ENCODE results near the gene C1orf105. TPM values are rescaled to one million over a fixed set of nuclear protein-coding genes. Genes with fewer than 3 reads are reported as not detected.

Gene C1orf105
- total and polyA plus RNA-seq, 4 donors: 0.16 TPM; not detected in 3

DNA sequence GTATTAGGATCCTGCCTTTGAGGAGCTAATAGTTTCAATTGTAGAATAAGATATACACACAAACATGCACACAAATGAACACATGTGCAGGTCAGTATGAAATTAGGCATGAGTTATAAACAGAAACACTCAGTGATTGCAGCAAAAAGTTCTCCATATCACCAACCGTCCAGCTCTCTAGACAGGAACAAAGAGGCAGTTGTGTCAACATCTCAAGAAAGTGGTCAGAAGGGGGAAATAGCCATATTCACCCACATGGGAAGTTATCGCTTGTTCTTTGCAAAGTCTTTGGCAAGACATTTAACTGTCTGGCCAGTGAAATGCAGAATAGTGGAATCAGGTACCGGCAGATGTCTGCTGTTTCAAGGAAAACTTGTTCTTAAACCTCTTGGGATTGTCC lies 52.8 kb downstream of the C1orf105 start:
- WGBS: 75% methylated on average over 3 of the region's 3 CpGs
- H3K4me1 ChIP-seq (ENCODE audit: control insufficient read depth in 4 of 4, insufficient read depth in 4 of 4, low read length in 3 of 4): peaks cover 0 to 2% (median 0%) of the 10 kb centered on the region in 4 donors
- H3K9ac ChIP-seq (ENCODE audit: low read depth in 1 of 2, low read length in 2 of 2): no peak overlapping the region
- no peaks in the 10 kb centered on the region for H3K9me3 ChIP-seq (ENCODE audit: control insufficient read depth in 4 of 4, low read length in 3 of 4)
- no peak for DNase-seq (ENCODE audit: low spot score)
- H3K36me3 ChIP-seq (ENCODE audit: control insufficient read depth in 4 of 4, insufficient read depth in 3 of 4, low read depth in 1 of 4, low read length in 3 of 4): no peaks in the 10 kb centered on the region
- H3K27me3 ChIP-seq (ENCODE audit: control insufficient read depth in 4 of 4, insufficient read depth in 4 of 4, low read length in 3 of 4): no peaks in the 10 kb centered on the region
- H3K27ac ChIP-seq (ENCODE audit: low read depth in 1 of 2, low read length in 2 of 2): no peak overlapping the region
- no peak overlapping the region for H3K4me3 ChIP-seq (ENCODE audit: low read depth in 1 of 3, low read length in 3 of 3)
- no peak for TF ChIP-seq SP1 (IDR thresholded peaks at IDR 0.05)
- TF ChIP-seq HNF4A (conservative IDR thresholded peaks at IDR 0.05): no peak
- TF ChIP-seq, protein P1, sequence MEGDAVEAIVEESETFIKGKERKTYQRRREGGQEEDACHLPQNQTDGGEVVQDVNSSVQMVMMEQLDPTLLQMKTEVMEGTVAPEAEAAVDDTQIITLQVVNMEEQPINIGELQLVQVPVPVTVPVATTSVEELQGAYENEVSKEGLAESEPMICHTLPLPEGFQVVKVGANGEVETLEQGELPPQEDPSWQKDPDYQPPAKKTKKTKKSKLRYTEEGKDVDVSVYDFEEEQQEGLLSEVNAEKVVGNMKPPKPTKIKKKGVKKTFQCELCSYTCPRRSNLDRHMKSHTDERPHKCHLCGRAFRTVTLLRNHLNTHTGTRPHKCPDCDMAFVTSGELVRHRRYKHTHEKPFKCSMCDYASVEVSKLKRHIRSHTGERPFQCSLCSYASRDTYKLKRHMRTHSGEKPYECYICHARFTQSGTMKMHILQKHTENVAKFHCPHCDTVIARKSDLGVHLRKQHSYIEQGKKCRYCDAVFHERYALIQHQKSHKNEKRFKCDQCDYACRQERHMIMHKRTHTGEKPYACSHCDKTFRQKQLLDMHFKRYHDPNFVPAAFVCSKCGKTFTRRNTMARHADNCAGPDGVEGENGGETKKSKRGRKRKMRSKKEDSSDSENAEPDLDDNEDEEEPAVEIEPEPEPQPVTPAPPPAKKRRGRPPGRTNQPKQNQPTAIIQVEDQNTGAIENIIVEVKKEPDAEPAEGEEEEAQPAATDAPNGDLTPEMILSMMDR (IDR thresholded peaks at IDR 0.05; ENCODE audit: low read depth, low read length, missing input control): no peak

DNA sequence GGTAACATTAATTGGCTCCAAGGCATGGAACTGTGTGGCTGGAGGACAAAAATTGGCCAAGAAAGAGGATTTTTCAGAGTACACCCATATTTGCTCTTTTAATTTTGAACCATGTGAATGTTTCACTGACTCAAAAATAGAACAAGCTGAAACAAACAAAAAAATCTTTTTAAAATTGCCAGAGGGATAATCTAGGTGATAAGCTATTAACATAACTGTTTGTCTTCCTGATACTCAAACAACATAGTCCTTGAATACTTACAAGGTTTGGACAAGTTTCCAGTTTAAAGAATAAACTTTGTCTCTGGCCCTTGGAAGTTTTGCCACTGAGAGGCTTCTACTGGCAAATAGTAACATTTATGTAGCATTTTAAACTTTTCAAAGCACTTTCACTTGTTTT lies 53.4 kb downstream of the C1orf105 start:
- Histone ChIP-seq H3K36me3 (ENCODE audit: control insufficient read depth in 4 of 4, insufficient read depth in 3 of 4, low read depth in 1 of 4, low read length in 3 of 4) (no peaks in the 10 kb centered on the region), H3K27ac (ENCODE audit: low read depth in 1 of 2, low read length in 2 of 2) (no peak overlapping the region), H3K27me3 (ENCODE audit: control insufficient read depth in 4 of 4, insufficient read depth in 4 of 4, low read length in 3 of 4) (no peaks in the 10 kb centered on the region), H3K4me3 (ENCODE audit: low read depth in 1 of 3, low read length in 3 of 3) (no peak overlapping the region), H3K4me1 (ENCODE audit: control insufficient read depth in 4 of 4, insufficient read depth in 4 of 4, low read length in 3 of 4) (peaks cover 0 to 2% (median 0%) of the 10 kb centered on the region in 4 donors), H3K9me3 (ENCODE audit: control insufficient read depth in 4 of 4, low read length in 3 of 4) (no peaks in the 10 kb centered on the region), H3K9ac (ENCODE audit: low read depth in 1 of 2, low read length in 2 of 2) (no peak overlapping the region)
- DNase-seq (ENCODE audit: low spot score): no peak
- TF ChIP-seq, protein P2, sequence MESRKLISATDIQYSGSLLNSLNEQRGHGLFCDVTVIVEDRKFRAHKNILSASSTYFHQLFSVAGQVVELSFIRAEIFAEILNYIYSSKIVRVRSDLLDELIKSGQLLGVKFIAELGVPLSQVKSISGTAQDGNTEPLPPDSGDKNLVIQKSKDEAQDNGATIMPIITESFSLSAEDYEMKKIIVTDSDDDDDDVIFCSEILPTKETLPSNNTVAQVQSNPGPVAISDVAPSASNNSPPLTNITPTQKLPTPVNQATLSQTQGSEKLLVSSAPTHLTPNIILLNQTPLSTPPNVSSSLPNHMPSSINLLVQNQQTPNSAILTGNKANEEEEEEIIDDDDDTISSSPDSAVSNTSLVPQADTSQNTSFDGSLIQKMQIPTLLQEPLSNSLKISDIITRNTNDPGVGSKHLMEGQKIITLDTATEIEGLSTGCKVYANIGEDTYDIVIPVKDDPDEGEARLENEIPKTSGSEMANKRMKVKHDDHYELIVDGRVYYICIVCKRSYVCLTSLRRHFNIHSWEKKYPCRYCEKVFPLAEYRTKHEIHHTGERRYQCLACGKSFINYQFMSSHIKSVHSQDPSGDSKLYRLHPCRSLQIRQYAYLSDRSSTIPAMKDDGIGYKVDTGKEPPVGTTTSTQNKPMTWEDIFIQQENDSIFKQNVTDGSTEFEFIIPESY (IDR thresholded peaks at IDR 0.05): no peak
- TF ChIP-seq EGR1 (IDR thresholded peaks at IDR 0.05; ENCODE audit: low read depth in 2 of 2): no peak
- TF ChIP-seq NR2F2 (IDR thresholded peaks at IDR 0.05): no peak
- no peak for TF ChIP-seq HNF4A (conservative IDR thresholded peaks at IDR 0.05)
- TF ChIP-seq FOXA1 (IDR thresholded peaks at IDR 0.05): no peak
- TF ChIP-seq FOXA2 (IDR thresholded peaks at IDR 0.05): no peak
- TF ChIP-seq JUND (IDR thresholded peaks at IDR 0.05): no peak
- TF ChIP-seq, protein P3, sequence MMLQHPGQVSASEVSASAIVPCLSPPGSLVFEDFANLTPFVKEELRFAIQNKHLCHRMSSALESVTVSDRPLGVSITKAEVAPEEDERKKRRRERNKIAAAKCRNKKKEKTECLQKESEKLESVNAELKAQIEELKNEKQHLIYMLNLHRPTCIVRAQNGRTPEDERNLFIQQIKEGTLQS (IDR thresholded peaks at IDR 0.05): no peak
- no peak for TF ChIP-seq YY1 (IDR thresholded peaks at IDR 0.05)
- TF ChIP-seq RAD21 (IDR thresholded peaks at IDR 0.05): no peak
- TF ChIP-seq, protein P1 (IDR thresholded peaks at IDR 0.05; ENCODE audit: low read depth, low read length, missing input control): no peak
- no peak for TF ChIP-seq RXRA (IDR thresholded peaks at IDR 0.05)
- TF ChIP-seq, protein P4, sequence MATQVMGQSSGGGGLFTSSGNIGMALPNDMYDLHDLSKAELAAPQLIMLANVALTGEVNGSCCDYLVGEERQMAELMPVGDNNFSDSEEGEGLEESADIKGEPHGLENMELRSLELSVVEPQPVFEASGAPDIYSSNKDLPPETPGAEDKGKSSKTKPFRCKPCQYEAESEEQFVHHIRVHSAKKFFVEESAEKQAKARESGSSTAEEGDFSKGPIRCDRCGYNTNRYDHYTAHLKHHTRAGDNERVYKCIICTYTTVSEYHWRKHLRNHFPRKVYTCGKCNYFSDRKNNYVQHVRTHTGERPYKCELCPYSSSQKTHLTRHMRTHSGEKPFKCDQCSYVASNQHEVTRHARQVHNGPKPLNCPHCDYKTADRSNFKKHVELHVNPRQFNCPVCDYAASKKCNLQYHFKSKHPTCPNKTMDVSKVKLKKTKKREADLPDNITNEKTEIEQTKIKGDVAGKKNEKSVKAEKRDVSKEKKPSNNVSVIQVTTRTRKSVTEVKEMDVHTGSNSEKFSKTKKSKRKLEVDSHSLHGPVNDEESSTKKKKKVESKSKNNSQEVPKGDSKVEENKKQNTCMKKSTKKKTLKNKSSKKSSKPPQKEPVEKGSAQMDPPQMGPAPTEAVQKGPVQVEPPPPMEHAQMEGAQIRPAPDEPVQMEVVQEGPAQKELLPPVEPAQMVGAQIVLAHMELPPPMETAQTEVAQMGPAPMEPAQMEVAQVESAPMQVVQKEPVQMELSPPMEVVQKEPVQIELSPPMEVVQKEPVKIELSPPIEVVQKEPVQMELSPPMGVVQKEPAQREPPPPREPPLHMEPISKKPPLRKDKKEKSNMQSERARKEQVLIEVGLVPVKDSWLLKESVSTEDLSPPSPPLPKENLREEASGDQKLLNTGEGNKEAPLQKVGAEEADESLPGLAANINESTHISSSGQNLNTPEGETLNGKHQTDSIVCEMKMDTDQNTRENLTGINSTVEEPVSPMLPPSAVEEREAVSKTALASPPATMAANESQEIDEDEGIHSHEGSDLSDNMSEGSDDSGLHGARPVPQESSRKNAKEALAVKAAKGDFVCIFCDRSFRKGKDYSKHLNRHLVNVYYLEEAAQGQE (IDR thresholded peaks at IDR 0.05): no peak
